D341Med (cell line): ENCODE data around the gene ACAD10.
A peak's percentile ranks its signal among the peaks of the same experiment; 100 is the strongest.

Source experiments
- DNase-seq: peaks from one replicate; pipeline ENCODE4 v3.0.0; 2012; ENCODE audit warnings: low spot score

The ACAD10 gene

DNA sequence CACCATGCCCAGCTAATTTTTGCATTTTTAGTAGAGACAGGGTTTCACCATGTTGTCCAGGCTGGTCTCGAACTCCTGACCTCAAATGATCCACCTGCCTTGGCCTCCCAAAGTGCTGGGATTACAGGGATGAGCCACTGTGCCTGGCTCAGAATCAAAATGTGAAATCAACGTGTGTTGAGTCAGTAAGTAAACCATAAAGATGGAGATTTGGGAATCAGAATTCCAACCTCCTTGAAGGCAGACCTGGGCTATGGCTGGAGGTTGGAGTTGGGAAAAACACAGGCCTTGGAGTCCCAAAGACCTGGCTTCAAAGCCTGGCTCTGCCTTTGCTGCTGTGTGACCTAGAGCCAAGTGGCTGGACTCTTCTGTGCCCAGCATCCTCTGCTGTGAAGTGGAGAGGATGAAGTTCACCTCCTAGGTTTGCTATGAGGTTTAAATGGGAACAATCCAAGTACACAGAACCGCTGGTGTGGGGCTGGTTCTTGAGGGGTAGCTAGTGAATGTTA is 91.0 kb downstream of the ACAD10 start:
- no peak for DNase-seq

DNA sequence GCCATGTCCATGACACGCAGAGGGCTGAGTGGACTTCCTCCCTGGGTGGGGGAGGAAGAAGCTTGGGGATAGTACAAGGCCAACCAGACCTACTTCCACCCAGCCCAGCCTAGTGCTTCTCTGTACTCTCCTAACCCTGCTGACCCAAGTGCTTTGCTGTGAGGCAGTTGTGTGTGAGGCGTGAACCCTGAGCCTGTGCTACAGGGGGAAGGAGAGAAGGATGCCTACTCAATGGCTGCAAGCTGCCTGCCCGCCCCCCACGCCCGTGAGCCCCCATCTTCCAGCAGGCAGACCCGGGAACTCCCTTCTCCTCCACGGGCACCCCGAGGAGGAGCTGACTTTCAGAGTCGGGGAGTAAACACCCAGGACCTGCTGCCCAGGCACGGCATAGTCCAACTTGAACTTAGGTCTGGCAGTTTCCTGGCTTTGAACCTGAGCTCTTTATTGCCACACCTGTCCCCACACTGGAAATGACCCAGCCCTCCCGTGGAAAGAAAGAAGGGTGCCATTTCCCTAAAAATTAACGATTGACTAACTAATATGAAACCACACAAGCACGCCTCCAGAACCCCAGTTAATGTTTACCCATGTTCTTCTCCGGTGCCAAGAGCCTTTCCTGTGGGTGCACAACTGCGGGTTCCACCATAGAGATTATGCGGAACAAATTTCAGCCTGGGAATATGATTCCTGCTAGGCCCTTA is 91.6 kb downstream of the ACAD10 start:
- DNase-seq, result peak; percentile 21

DNA sequence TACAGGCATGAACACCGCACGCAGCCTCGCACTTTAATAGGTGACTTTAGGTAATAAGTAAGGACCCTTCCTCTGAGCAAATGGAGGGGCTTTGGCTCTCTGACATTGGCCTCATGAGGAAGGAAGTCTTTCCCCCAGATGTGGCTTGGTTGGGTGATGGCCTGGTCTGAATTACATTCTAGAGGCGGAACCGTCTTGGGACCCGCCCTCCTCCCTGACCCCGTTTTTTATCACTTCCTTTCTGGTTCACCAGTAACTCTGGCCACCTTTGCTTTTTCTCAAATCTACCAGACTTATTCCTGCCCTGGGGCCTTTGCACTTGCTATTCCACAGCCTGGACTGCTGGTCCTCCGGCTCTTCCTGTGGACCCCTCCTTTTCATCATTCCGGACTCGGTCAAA is 94.3 kb downstream of the ACAD10 start:
- no peak for DNase-seq

DNA sequence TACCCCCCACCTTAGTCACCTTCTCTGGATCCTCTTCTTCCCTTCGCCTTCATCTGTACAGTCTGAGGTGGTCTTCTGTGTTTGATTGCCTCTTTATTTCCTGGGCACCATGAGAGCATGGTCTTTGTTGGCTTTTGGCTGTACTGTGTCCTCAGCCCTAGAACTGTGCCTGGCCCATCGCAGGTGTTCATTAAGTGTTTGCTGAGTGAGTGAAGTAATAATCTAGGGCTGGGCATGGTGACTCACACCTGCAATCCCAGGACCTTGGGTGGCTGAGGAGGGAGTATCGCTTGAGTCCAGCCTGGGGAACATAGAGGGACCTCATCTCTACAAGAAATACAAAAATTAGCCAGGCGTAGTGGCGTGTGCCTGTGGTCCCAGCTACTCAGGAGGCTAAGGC is 94.8 kb downstream of the ACAD10 start:
- DNase-seq, result no peak

DNA sequence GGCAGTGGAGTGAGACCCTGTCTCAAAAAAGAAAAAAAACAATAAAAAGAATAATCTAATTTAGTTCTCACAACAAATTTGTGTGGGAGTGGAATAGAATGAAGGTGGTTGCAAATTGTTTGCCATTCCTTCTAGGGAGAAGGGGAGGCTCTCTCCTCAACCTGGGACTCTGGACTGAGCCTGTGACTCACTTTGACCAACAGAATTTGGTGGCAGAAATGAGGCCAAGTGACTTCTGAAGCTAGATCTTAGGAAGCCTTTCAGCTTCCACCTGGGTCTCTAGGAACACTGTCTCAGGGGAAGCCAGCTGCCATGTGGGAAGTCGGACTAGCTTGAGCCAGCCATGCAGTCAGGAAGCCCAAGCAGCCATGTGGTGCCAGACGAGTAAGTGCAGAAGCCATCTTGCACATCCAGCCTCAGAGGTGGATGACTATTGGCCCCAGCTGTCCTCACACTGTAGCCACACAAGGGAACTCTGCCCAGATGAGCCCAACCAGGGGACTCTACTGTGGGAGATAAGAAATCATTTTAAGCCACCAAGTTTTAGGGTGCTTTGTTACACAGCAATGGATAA is 95.3 kb downstream of the ACAD10 start:
- peak; percentile 25 for DNase-seq

DNA sequence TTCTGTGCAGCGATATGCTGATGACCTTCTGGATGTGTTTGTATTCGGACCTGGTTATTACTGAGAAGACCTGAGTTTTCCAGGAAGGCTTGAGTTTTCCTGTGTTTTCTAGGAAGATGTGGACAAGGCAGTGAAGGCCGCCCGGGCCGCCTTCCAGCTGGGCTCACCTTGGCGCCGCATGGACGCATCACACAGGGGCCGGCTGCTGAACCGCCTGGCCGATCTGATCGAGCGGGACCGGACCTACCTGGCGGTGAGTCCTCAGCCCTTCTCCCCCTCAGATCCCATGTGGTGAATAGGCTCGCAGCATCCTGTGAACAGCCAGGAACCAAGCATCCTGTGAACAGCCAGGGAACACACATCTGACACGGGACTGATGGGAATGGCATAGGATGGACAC is 97.2 kb downstream of the ACAD10 start:
- no peak for DNase-seq

DNA sequence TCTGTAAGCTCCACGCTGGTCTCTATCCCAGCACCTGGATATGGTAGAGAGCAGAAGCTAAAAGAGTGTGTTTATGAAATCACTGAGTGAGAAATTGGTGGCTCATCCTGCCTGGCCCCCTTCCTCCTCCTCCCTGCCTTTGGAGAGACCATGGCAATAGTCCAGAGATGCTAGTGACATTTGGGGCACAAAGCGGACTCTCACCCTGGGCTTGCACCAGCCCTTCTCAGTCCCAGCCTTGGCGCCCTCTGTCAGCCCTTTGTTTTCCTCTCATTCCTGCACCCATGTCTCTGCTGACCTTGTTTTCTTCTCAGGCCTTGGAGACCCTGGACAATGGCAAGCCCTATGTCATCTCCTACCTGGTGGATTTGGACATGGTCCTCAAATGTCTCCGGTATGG is 99.1 kb downstream of the ACAD10 start:
- no peak for DNase-seq

DNA sequence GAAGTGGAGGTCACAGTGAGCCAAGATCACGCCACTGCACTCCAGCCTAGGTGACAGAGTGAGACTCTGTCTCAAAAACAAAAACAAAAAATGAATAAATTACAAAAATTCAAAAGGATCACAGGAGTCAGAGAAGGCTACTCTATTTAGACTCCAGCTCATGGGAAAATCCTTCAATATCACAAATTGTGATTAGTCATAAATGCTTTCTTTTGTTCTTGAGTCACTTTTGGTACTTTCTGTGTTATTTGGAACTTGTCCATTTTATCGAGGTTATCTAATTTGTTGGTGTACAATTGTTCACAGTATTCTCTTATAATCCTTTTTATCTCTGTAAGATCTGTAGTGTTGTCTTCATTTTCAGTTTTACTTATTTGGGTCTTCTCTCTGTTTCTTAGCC is 99.8 kb downstream of the ACAD10 start:
- no peak for DNase-seq

DNA sequence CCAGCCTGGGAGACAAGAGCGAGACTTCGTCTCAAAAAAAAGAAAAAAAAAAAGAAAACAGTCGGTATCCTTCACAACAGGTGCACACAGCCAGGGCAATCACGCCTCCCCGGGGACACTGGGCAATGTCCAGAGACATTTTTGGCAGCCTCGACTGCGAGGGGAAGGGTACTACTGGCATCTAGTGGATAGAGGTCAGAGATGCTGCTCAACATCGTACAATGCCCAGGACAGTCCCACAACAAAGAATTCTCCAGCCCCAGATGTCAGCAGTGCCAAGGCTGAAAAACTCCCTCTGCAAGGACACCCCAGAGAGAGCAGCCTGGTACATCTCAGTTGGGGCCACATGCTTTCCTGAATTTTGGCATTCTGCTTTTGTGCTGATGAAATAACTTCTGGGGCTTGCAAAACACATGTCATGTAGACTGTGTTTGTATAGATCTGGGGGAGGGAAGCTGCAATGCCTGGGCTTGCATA is 102.4 kb downstream of the ACAD10 start:
- peak; percentile 37 for DNase-seq

DNA sequence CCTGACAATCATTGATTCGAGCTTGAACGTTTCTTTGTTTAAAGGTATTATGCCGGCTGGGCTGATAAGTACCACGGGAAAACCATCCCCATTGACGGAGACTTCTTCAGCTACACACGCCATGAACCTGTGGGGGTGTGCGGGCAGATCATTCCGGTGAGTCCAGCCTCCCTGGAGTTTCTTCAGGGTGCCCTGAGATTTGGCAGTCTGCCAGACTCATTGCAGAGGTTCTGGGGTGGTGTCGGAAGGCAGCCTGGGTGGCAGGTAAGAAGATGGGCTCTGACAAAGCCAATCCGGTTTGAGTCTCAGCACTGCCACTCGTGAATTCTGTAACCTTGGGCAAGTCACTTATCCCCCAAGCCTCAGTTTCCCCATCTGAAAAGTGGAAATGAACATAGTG is 103.9 kb downstream of the ACAD10 start:
- DNase-seq, result no peak

DNA sequence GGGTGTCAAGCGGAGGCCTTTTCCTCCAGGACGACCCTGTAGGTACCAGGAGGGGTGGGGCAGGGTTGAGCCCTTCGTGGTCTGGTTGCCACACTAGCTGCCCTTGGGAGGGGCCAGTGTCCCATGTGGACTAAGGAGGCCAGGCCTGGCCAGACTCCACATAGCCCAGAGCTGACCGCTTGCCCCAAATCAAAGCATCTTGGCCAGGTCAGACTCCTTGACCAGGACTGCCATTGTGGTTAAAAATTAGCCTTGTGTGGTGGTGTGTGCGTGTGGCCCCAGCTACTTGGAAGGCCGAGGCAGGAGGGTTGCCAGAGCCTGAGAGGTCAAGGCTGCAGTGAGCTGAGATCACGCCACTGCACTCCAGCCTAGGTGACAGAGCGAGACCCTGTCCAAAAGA is 105.7 kb downstream of the ACAD10 start:
- DNase-seq, result no peak

DNA sequence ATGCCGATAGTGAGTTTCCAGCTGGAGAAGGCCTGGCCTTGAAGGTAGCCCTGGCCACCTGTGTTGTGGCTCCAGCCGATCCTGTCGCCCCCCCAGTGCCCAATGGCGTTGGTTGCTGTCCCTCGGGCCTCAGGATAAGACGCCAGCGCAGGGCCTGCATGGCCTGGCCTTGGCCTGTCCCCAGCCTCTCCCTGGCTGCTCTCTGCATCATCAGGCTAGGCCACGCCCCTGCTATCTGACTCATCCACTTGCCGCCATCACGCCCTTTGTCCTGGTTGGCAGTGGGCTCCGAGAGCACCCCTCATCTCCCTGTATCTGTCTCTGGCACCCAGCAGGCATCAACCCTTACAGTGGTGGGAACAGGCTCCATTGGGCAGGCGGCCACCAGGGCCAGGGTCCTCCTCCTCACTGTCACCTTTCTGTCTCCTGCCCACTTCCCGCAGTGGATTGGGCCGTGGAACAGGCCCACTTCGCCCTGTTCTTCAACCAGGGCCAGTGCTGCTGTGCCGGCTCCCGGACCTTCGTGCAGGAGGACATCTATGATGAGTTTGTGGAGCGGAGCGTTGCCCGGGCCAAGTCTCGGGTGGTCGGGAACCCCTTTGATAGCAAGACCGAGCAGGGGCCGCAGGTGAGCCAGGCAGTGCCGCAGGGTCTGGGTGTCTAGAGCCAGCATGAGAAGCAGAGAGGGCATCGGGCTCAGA is 106.5 kb downstream of the ACAD10 start:
- DNase-seq, result no peak

DNA sequence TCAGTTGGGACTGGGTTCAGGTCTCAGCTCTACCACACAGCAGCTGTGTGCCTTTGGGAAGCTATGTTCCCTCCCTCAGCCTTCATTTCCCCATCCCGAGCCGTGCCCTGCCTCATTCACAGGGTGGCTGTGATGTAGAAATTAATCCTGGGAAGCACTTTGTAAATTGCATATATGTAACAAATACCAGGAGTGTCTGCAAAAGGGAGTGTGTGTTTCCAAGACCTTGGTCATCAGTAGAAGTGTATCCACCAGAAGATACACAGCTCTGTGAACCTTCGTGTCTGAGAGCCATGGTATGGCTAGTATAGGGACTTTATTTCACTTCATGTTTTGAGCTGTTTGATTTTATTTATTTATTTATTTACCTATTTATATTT is 107.0 kb downstream of the ACAD10 start:
- DNase-seq, result no peak

DNA sequence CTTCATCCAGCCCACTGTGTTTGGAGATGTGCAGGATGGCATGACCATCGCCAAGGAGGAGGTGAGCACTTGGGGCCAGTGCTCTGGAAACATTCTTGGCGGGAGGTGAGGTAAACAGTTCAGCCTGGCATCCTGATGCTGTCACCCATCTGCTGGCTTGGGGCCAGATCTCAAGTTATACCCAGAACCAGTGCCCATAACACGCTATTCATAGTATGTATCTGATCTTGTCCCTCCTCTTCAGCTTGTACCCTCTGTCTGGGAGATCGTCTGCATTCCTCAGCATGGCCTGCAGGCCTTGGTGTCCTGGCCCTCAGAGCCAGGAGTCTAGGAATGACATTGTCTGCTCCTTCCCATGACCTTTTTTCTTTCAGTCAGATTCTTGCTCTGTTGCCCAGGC is 112.3 kb downstream of the ACAD10 start:
- no peak for DNase-seq

DNA sequence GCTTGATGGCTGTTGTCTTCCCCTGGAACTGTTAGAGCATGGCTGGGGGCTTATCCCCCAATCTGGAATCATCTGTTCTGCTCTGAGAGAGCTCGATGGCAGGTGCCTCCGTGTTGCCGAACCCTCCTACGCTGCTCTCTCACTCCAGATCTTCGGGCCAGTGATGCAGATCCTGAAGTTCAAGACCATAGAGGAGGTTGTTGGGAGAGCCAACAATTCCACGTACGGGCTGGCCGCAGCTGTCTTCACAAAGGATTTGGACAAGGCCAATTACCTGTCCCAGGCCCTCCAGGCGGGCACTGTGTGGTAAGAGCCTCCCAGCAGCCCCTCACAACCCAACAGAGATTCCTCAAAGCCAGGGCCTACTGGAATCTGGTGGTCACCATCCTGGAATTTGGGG is 113.9 kb downstream of the ACAD10 start:
- no peak for DNase-seq

DNA sequence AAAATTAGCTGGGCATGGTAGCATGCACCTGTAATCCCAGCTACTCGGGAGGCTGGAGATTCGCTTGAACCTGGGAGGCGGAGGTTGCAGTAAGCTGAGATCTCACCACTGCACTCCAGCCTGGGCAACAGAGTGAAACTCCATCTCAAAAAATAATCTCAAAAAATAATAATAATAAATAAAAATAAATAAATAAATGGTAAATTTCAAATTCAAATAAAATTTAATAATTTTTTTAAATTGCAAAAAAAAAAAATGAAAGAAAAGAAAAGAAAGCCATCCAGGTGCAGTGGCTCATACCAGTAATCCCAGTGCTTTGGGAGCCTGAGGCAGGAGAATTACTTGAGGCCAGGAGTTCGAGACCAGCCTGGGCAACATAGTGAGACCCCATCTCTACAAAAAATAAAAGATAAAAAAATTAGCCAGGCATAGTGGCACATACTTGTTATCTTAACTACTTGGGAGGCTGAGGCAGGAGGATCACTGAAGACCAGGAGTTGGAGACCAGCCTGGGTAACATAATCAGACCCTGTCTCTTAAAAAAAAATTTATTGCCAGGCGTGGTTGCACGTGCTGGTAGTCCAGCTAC is 117.3 kb downstream of the ACAD10 start:
- DNase-seq, result no peak

DNA sequence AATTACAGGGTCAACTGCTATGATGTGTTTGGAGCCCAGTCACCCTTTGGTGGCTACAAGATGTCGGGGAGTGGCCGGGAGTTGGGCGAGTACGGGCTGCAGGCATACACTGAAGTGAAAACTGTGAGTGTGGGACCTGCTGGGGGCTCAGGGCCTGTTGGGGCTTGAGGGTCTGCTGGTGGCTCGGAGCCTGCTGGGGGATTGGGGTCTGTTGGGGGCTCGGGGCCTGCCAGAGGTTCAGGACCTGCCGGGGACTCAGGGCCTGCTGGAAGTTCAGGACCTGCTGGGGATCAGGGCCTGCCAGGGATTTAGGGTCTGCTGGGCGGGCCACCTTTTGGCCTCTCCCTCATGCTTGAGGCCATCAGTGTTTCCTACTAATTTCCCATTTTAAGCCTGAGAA is 118.0 kb downstream of the ACAD10 start:
- no peak for DNase-seq

DNA sequence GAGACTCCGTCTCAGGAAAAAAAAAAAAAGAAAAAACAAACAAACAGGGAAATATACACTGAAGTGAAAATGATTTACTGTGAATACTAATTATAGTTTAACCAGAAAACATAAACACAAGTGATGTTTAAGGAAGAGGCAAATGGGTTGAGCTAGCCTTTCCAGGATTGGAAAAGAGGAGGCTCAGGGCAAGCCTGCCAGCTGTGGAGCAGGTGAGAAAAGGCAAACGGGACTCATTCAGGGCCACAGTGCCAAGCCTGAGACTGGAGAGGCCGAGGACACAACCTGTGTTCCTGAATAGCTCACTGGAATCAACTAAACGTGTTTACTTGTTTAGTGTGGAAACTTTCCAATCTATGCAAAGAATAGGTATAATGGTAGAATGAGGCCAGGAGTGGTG is 120.5 kb downstream of the ACAD10 start:
- no peak for DNase-seq
